Measurements from ENCODE around the gene GEMIN7. TPM values are rescaled to one million over a fixed set of nuclear protein-coding genes. Genes with fewer than 3 reads are reported as not detected.
"Not testable (repeated sequence)": the region's sequence is repeated elsewhere in the genome, so short reads cannot be mapped to it uniquely, and the experiment has no call there.

The GEMIN7 gene
- total RNA-seq, 3 donors from 2014 or later (not counting 1 experiment from before 2014, with no cell fraction given) = 27.7 to 28.7 (median 27.9) TPM

DNA sequence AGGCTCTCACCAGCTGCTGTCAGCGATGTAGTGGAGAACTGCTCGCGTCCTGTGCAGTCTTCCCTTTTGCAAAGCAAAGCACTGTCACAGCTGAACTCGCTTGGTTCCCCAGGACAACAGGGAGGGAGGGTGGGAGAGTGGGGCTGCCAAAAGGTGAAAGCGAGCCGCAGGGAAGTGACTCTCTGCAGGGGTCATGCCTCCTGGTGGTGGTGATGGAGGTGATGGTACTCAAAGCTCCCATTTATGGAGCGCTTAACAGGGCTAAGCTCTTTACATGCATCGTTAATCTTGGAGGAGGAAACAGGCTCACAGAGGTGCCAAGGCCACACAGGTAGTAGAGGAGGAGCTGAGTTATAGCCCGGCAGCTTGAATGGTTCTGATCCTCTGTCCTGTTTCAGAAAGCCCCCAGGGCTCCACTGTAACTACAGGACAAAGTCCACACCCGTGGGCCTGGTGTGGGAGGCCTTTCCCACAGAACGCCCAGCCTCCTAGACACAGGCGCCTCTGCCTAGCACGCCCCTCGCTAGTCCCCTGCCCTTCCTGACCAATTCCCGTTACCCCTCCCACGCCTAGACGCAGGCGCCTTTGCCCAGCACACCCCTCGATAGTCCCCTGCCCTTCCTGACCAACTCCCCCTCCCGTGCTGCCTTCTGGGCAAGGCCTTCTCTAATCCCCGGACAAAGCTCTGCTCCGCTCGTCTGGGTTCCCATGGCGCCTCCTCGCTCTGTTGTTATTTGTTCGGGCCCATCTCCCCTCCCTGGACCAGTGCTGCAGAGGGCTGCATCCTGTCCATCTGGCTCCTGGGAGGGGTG is 24.7 kb downstream of the GEMIN7 start:
- Mint-ChIP-seq H3K9me3 (no peaks in the 10 kb centered on the region), H3K27ac (peak overlapping the region; percentile 48 to 87), H3K36me3 (no peaks in the 10 kb centered on the region), H3K27me3 (ENCODE audit: low read depth in 2 of 2) (no peaks in the 10 kb centered on the region), H3K4me3 (peak overlapping the region; percentile 52), H3K4me1 (peaks cover 36 to 51% of the 10 kb centered on the region in 2 donors)
- Histone ChIP-seq H3K4me1 (ENCODE audit: control insufficient read depth, insufficient read depth, low read length) (peaks cover 33% of the 10 kb centered on the region), H3K27me3 (ENCODE audit: control insufficient read depth, insufficient read depth, low read length) (no peaks in the 10 kb centered on the region), H3K9me3 (ENCODE audit: control insufficient read depth, insufficient read depth, low read length) (no peaks in the 10 kb centered on the region), H3K36me3 (ENCODE audit: control insufficient read depth, insufficient read depth, low read length) (no peaks in the 10 kb centered on the region), H3K27ac (ENCODE audit: low read length) (peak overlapping the region; percentile 64), H3K4me3 (ENCODE audit: low read length) (peak overlapping the region; percentile 40)
- WGBS (ENCODE audit: insufficient coverage) = 61% methylated on average over 26 of the region's 26 CpGs
- TF ChIP-seq, protein P1, sequence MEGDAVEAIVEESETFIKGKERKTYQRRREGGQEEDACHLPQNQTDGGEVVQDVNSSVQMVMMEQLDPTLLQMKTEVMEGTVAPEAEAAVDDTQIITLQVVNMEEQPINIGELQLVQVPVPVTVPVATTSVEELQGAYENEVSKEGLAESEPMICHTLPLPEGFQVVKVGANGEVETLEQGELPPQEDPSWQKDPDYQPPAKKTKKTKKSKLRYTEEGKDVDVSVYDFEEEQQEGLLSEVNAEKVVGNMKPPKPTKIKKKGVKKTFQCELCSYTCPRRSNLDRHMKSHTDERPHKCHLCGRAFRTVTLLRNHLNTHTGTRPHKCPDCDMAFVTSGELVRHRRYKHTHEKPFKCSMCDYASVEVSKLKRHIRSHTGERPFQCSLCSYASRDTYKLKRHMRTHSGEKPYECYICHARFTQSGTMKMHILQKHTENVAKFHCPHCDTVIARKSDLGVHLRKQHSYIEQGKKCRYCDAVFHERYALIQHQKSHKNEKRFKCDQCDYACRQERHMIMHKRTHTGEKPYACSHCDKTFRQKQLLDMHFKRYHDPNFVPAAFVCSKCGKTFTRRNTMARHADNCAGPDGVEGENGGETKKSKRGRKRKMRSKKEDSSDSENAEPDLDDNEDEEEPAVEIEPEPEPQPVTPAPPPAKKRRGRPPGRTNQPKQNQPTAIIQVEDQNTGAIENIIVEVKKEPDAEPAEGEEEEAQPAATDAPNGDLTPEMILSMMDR (IDR thresholded peaks at IDR 0.05) = peak; percentile 26
- DNase-seq = peak in 1 of 2 donors; percentile 53
- intact Hi-C loops (cut with micrococcal nuclease) = no loop called here
- peak; percentile 49 to 57 (median 52) for ATAC-seq

DNA sequence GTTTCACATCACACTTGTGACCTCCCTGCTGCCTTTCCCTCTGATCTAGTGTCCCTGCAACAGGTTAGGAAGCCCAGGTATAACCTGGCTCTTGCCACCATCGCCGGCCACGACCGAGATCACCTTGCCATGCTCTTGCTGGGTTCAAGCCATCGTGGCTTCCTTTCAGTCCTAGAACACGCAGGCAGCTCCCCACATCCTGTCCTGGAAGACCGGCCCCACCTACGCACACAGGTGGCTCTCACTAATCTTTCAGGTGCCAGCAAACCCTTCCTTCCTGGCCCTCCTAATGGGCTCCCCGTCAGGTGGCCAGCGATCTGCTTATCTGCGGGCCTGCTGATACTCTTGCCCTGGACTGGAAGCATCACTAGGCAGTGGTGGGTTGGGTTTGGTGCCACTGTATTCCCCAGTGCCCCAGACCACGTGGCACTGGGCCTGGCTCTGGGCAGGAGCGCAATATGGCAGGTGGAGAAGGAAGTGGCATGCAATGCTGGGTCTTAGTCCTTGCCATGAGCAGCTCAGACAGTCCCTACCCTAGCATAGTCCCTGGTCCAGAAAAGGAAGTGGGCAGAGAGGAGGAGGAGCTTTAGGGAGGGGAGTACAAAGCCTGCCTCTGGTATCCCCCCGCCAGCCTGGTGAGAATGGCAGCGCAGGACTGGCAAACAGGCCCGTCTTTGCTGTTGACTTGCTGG is 25.7 kb downstream of the GEMIN7 start:
- Histone ChIP-seq H3K27ac (ENCODE audit: low read length) (peak overlapping the region; percentile 60), H3K4me3 (ENCODE audit: low read length) (no peak overlapping the region), H3K9me3 (ENCODE audit: control insufficient read depth, insufficient read depth, low read length) (no peaks in the 10 kb centered on the region), H3K4me1 (ENCODE audit: control insufficient read depth, insufficient read depth, low read length) (peaks cover 33% of the 10 kb centered on the region), H3K27me3 (ENCODE audit: control insufficient read depth, insufficient read depth, low read length) (no peaks in the 10 kb centered on the region), H3K36me3 (ENCODE audit: control insufficient read depth, insufficient read depth, low read length) (no peaks in the 10 kb centered on the region)
- H3K9me3 Mint-ChIP-seq = no peaks in the 10 kb centered on the region
- intact Hi-C loops (cut with micrococcal nuclease) = no loop called here
- H3K4me1 Mint-ChIP-seq = peaks cover 27 to 50% of the 10 kb centered on the region in 2 donors
- H3K36me3 Mint-ChIP-seq = no peaks in the 10 kb centered on the region
- TF ChIP-seq, protein P1 (IDR thresholded peaks at IDR 0.05) = no peak
- H3K27ac Mint-ChIP-seq = peak overlapping the region; percentile 80 to 87
- no peaks in the 10 kb centered on the region for H3K27me3 Mint-ChIP-seq (ENCODE audit: low read depth in 2 of 2)
- peak in 1 of 2 donors; percentile 43 for DNase-seq
- WGBS (ENCODE audit: insufficient coverage) = 43% methylated on average over 16 of the region's 16 CpGs
- no peak for ATAC-seq
- peak overlapping the region; percentile 56 for H3K4me3 Mint-ChIP-seq

DNA sequence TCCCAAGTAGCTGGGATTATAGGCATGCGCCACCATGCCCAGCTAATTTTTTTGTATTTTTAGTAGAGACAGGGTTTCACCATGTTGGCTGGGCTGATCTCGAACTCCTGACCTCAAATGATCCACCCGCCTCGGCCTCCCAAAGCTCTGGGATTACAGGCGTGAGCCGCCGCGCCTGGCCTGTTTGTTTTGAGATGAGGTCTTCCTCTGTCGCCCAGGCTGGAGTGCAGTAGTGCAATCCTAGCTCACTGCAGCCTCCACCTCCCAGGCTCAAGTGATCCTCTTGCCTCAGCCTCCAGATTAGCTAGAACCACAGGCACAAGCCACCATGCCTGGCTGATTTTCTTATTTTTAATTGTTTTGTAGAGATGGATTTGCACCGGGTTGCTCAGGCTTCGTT is 27.3 kb downstream of the GEMIN7 start:
- H3K27me3 ChIP-seq (ENCODE audit: control insufficient read depth, insufficient read depth, low read length); ATAC-seq; H3K36me3 ChIP-seq (ENCODE audit: control insufficient read depth, insufficient read depth, low read length); H3K9me3 ChIP-seq (ENCODE audit: control insufficient read depth, insufficient read depth, low read length); DNase-seq; H3K4me3 ChIP-seq (ENCODE audit: low read length); H3K27ac Mint-ChIP-seq; H3K4me3 Mint-ChIP-seq; H3K27ac ChIP-seq (ENCODE audit: low read length); H3K36me3 Mint-ChIP-seq; intact Hi-C loops (cut with micrococcal nuclease); H3K27me3 Mint-ChIP-seq (ENCODE audit: low read depth in 2 of 2); H3K9me3 Mint-ChIP-seq: not testable (repeated sequence)
- H3K4me1 ChIP-seq (ENCODE audit: control insufficient read depth, insufficient read depth, low read length) = peaks cover 33% of the 10 kb centered on the region
- WGBS (ENCODE audit: insufficient coverage) = 92% methylated on average over 11 of the region's 11 CpGs
- H3K4me1 Mint-ChIP-seq = peaks cover 17 to 41% of the 10 kb centered on the region in 2 donors

DNA sequence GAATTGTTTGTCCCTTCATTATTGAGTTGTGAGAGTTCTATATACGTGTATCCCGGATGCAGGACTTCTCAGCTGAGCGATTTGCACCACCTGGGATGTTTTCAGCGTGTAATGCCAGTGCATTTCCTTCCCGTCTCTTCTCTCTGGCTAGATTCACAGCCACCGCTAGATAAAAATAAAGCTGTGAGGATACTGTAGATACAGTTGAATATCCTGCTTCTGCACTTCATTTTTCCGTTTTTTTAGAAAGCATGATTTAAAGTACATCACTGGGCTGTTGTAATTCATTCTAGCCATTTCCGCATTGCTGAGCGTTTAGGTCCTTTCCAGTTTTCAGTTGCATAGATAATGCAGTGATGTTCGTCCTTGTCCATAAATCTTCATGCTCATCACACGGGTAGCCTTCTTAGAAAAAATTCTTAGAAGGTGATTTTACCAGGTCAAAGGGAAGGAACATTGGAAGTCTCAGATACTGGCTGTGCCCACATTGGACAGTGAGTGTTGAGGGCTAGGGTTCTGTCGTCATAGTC is 28.6 kb downstream of the GEMIN7 start:
- intact Hi-C loops (cut with micrococcal nuclease) = no loop called here
- Histone ChIP-seq H3K36me3 (ENCODE audit: control insufficient read depth, insufficient read depth, low read length) (no peaks in the 10 kb centered on the region), H3K4me1 (ENCODE audit: control insufficient read depth, insufficient read depth, low read length) (peaks cover 29% of the 10 kb centered on the region), H3K9me3 (ENCODE audit: control insufficient read depth, insufficient read depth, low read length) (no peaks in the 10 kb centered on the region), H3K4me3 (ENCODE audit: low read length) (no peak overlapping the region), H3K27me3 (ENCODE audit: control insufficient read depth, insufficient read depth, low read length) (no peaks in the 10 kb centered on the region), H3K27ac (ENCODE audit: low read length) (no peak overlapping the region)
- Mint-ChIP-seq H3K4me1 (peaks cover 17 to 40% of the 10 kb centered on the region in 2 donors), H3K9me3 (no peaks in the 10 kb centered on the region), H3K36me3 (no peaks in the 10 kb centered on the region), H3K4me3 (no peak overlapping the region), H3K27ac (no peak overlapping the region), H3K27me3 (ENCODE audit: low read depth in 2 of 2) (no peaks in the 10 kb centered on the region)
- TF ChIP-seq, protein P1 (IDR thresholded peaks at IDR 0.05) = no peak
- DNase-seq (no peak), ATAC-seq (no peak)
- 70% methylated on average over 12 of the region's 12 CpGs for WGBS (ENCODE audit: insufficient coverage)

Data from natural killer cell (primary cell).